Measurements from ENCODE around the gene NPHP4. TPM values are rescaled to one million over a fixed set of nuclear protein-coding genes. Genes with fewer than 3 reads are reported as not detected.

NPHP4 gene
- polyA plus RNA-seq, 1 donor (not counting 4 experiments of a cell fraction or from before 2014, with no cell fraction given): 3.7 TPM

GRCh38 chr1:6003568-6004411 lies 11.6 kb upstream of the NPHP4 start:
- H3K79me2 ChIP-seq (ENCODE audit: control insufficient read depth, insufficient read depth, low read length): no peaks in the 10 kb centered on the region
- no peak overlapping the region for H2AFZ ChIP-seq (ENCODE audit: control insufficient read depth, low read length)
- no peak for FAIRE-seq

GRCh38 chr1:6002714-6003501 lies 10.7 kb upstream of the NPHP4 start:
- DNase-seq (ENCODE audit: low read depth, low spot score) (no peak), FAIRE-seq (no peak)
- Histone ChIP-seq H4K20me1 (ENCODE audit: control insufficient read depth, extremely low read depth, insufficient read depth, low read length) (no peaks in the 10 kb centered on the region), H3K9me3 (ENCODE audit: control insufficient read depth, low read depth, low read length) (no peaks in the 10 kb centered on the region), H3K4me3 (ENCODE audit: control insufficient read depth in 2 of 3, extremely low read depth in 1 of 3, insufficient read depth in 2 of 3, low read depth in 1 of 3, low read length in 3 of 3) (no peak overlapping the region), H2AFZ (ENCODE audit: control insufficient read depth, low read length) (no peak overlapping the region), H3K4me2 (ENCODE audit: control insufficient read depth, extremely low read depth, insufficient read depth, low read depth, low read length) (no peak overlapping the region), H3K9me1 (ENCODE audit: control insufficient read depth, extremely low read depth, insufficient read depth, low read length) (no peaks in the 10 kb centered on the region), H3K27ac (ENCODE audit: control insufficient read depth, insufficient read depth, low read length) (no peak overlapping the region), H3K27me3 (ENCODE audit: control insufficient read depth, extremely low read depth, insufficient read depth, low read length) (peaks cover 5% of the 10 kb centered on the region), H3K79me2 (ENCODE audit: control insufficient read depth, insufficient read depth, low read length) (no peaks in the 10 kb centered on the region), H3K9ac (ENCODE audit: control insufficient read depth, extremely low read depth, insufficient read depth, low read length) (no peak overlapping the region), H3K36me3 (ENCODE audit: control insufficient read depth in 2 of 2, extremely low read depth in 1 of 2, insufficient read depth in 2 of 2, low read length in 2 of 2) (no peaks in the 10 kb centered on the region), H3K4me1 (ENCODE audit: control insufficient read depth, extremely low read depth, insufficient read depth, low read length) (no peaks in the 10 kb centered on the region)
- dilution Hi-C loops (cut with MboI; ENCODE audit: extremely low pct_ligation_motif_present, low sequenced_read_pairs): no loop called here
- TF ChIP-seq CTCF (optimal IDR thresholded peaks at IDR 0.05 in 1 of 3, IDR thresholded peaks at IDR 0.05 in 1 of 3, conservative IDR thresholded peaks at IDR 0.05 in 1 of 3; ENCODE audit: extremely low read depth in 1 of 3, insufficient read depth in 2 of 3, low read length in 3 of 3) (no peak), EZH2 (IDR thresholded peaks at IDR 0.05; ENCODE audit: low read length) (no peak)

More at GRCh38 chr1:6003568-6004411, 11.6 kb upstream of the NPHP4 start:
- no peaks in the 10 kb centered on the region for H3K4me1 ChIP-seq (ENCODE audit: control insufficient read depth, extremely low read depth, insufficient read depth, low read length)
- no peaks in the 10 kb centered on the region for H3K9me3 ChIP-seq (ENCODE audit: control insufficient read depth, low read depth, low read length)
- no peaks in the 10 kb centered on the region for H3K9me1 ChIP-seq (ENCODE audit: control insufficient read depth, extremely low read depth, insufficient read depth, low read length)
- no peak overlapping the region for H3K27ac ChIP-seq (ENCODE audit: control insufficient read depth, insufficient read depth, low read length)
- no peak for TF ChIP-seq EZH2 (IDR thresholded peaks at IDR 0.05; ENCODE audit: low read length)
- no peak for TF ChIP-seq CTCF (optimal IDR thresholded peaks at IDR 0.05 in 1 of 3, IDR thresholded peaks at IDR 0.05 in 1 of 3, conservative IDR thresholded peaks at IDR 0.05 in 1 of 3; ENCODE audit: extremely low read depth in 1 of 3, insufficient read depth in 2 of 3, low read length in 3 of 3)
- no peak for DNase-seq (ENCODE audit: low read depth, low spot score)
- no peak overlapping the region for H3K4me2 ChIP-seq (ENCODE audit: control insufficient read depth, extremely low read depth, insufficient read depth, low read depth, low read length)
- H4K20me1 ChIP-seq (ENCODE audit: control insufficient read depth, extremely low read depth, insufficient read depth, low read length): no peaks in the 10 kb centered on the region
- dilution Hi-C loops (cut with MboI; ENCODE audit: extremely low pct_ligation_motif_present, low sequenced_read_pairs): no loop called here
- H3K36me3 ChIP-seq (ENCODE audit: control insufficient read depth in 2 of 2, extremely low read depth in 1 of 2, insufficient read depth in 2 of 2, low read length in 2 of 2): no peaks in the 10 kb centered on the region
- no peak overlapping the region for H3K9ac ChIP-seq (ENCODE audit: control insufficient read depth, extremely low read depth, insufficient read depth, low read length)
- H3K27me3 ChIP-seq (ENCODE audit: control insufficient read depth, extremely low read depth, insufficient read depth, low read length): peaks cover 5% of the 10 kb centered on the region
- H3K4me3 ChIP-seq (ENCODE audit: control insufficient read depth in 2 of 3, extremely low read depth in 1 of 3, insufficient read depth in 2 of 3, low read depth in 1 of 3, low read length in 3 of 3): no peak overlapping the region
